Liver (tissue), 9 donors: ENCODE data around the gene ZBTB6. TPM values are rescaled to one million over a fixed set of nuclear protein-coding genes. Genes with fewer than 3 reads are reported as not detected.

Experiments used
- DNase-seq: peaks from one replicate; pipeline ENCODE4 v3.0.0-alpha.2; 2017; ENCODE audit warnings: low spot score
- H3K27ac ChIP-seq, 2 donors: one replicate each; pipeline ENCODE4 v1.7.0; 2013; ENCODE audit warnings: inconsistent platforms in 2 of 2, low read length in 2 of 2, control low read depth in 1 of 2, low read depth in 1 of 2, mild to moderate bottlenecking in 1 of 2
- H3K27me3 ChIP-seq, 4 donors: one replicate each; pipeline versions ENCODE4 v1.6.1 to v1.7.0; 2013; ENCODE audit warnings: low read length in 3 of 4, inconsistent platforms in 1 of 4, mild to moderate bottlenecking in 1 of 4, moderate library complexity in 1 of 4; ENCODE audit not compliant: control insufficient read depth in 4 of 4, insufficient read depth in 4 of 4
- H3K36me3 ChIP-seq, 4 donors: one replicate each; pipeline versions ENCODE4 v1.6.1 to v1.7.0; 2013; ENCODE audit warnings: low read length in 3 of 4, mild to moderate bottlenecking in 3 of 4, low read depth in 1 of 4, moderate library complexity in 1 of 4; ENCODE audit not compliant: control insufficient read depth in 4 of 4, insufficient read depth in 3 of 4
- H3K4me1 ChIP-seq, 4 donors: one replicate each; pipeline versions ENCODE4 v1.6.1 to v1.7.0; 2013; ENCODE audit warnings: low read length in 3 of 4, mild to moderate bottlenecking in 3 of 4, moderate library complexity in 1 of 4; ENCODE audit not compliant: control insufficient read depth in 4 of 4, insufficient read depth in 4 of 4
- H3K4me3 ChIP-seq, 3 donors: one replicate each; pipeline versions ENCODE4 v1.6.1 to v1.7.0; 2013; ENCODE audit warnings: low read length in 3 of 3, control low read depth in 1 of 3, low read depth in 1 of 3, mild to moderate bottlenecking in 1 of 3
- H3K9ac ChIP-seq, 2 donors: one replicate each; pipeline ENCODE4 v1.7.0; 2013; ENCODE audit warnings: low read length in 2 of 2, mild to moderate bottlenecking in 2 of 2, moderate library complexity in 2 of 2, control low read depth in 1 of 2, low read depth in 1 of 2
- H3K9me3 ChIP-seq, 4 donors: one replicate each; pipeline versions ENCODE4 v1.6.1 to v1.7.0; 2013; ENCODE audit warnings: low read length in 3 of 4; ENCODE audit not compliant: control insufficient read depth in 4 of 4
- ATF3 ChIP-seq: IDR thresholded peaks from 2 replicates; pipeline ENCODE4 v1.6.1; 2016; ENCODE audit warnings: antibody characterized with exemption
- GABPA ChIP-seq, 2 donors: IDR thresholded peaks in 1 of 2; conservative IDR thresholded peaks in 1 of 2; 2 replicates each; pipeline ENCODE4 v1.6.1; 2016; ENCODE audit warnings: antibody characterized with exemption in 2 of 2, mild to moderate bottlenecking in 1 of 2, moderate library complexity in 1 of 2
- HNF4A ChIP-seq, 2 donors: conservative IDR thresholded peaks; 2 replicates each; pipeline ENCODE4 v1.6.1; 2016; ENCODE audit warnings: antibody characterized with exemption in 2 of 2, mild to moderate bottlenecking in 2 of 2
- HNF4G ChIP-seq: IDR thresholded peaks from 2 replicates; pipeline ENCODE4 v1.6.1; 2016; ENCODE audit warnings: antibody characterized with exemption
- JUND ChIP-seq, 2 donors: IDR thresholded peaks; 2 replicates each; pipeline ENCODE4 v1.6.1; 2016; ENCODE audit warnings: antibody characterized with exemption in 2 of 2
- MAX ChIP-seq: IDR thresholded peaks from 2 replicates; pipeline ENCODE4 v1.6.1; 2016; ENCODE audit warnings: antibody characterized with exemption
- NR2F2 ChIP-seq: IDR thresholded peaks from 2 replicates; pipeline ENCODE4 v1.6.1; 2016; ENCODE audit warnings: antibody characterized with exemption
- RAD21 ChIP-seq, 2 donors: IDR thresholded peaks; 2 replicates each; pipeline ENCODE4 v1.6.1; 2016; ENCODE audit warnings: antibody characterized with exemption in 2 of 2, mild to moderate bottlenecking in 2 of 2
- REST ChIP-seq: IDR thresholded peaks from 2 replicates; pipeline ENCODE4 v1.6.1; 2016; ENCODE audit warnings: antibody characterized with exemption, mild to moderate bottlenecking
- RXRA ChIP-seq, 2 donors: IDR thresholded peaks; 2 replicates each; pipeline ENCODE4 v1.6.1; 2017 to 2018; ENCODE audit warnings: antibody characterized with exemption in 2 of 2, mild to moderate bottlenecking in 1 of 2
- SP1 ChIP-seq: IDR thresholded peaks from 2 replicates; pipeline ENCODE4 v1.6.1; 2018; ENCODE audit warnings: antibody characterized with exemption, mild to moderate bottlenecking
- TAF1 ChIP-seq: conservative IDR thresholded peaks from 2 replicates; pipeline ENCODE4 v1.6.1; 2016; ENCODE audit warnings: antibody characterized with exemption, mild to moderate bottlenecking
- YY1 ChIP-seq: IDR thresholded peaks from 2 replicates; pipeline ENCODE4 v1.6.1; 2016; ENCODE audit warnings: antibody characterized with exemption, mild to moderate bottlenecking
- ZBTB33 ChIP-seq: IDR thresholded peaks from 2 replicates; pipeline ENCODE4 v1.6.1; 2016; ENCODE audit warnings: antibody characterized with exemption
- WGBS: extraction: QIAGEN DNeasy Blood & Tissue Kit; methylation state at CpG from one replicate; pipeline ENCODE4 v1.1.7; 2013; 5-methylcytosine and 5-hydroxymethylcytosine counted together
- polyA plus RNA-seq, 2 donors: library from polyadenylated mRNA; stranded (reverse) in 1 of 2; unstranded in 1 of 2; fragments of 200-250 nt in 1 of 2; fragments of >200 nt in 1 of 2; fragmentation: Nextera tagmentation in 1 of 2; extraction: Ambion mirVana in 1 of 2; gene quantifications; one replicate each; pipeline versions ENCODE4 v1.2.1 to v1.2.3, GENCODE V29; 2013 to 2015
- total RNA-seq, 2 donors: library from RNA; depleted of rRNA; stranded (reverse); fragments of >200 nt; gene quantifications; one replicate each; pipeline ENCODE4 v1.2.3, GENCODE V29; 2014
- donor health status: healthy.
- donor health status: healthy.
- donor health status: healthy.
- donor health status: healthy.
- donor health status: healthy.

Gene ZBTB6
- total and polyA plus RNA-seq, 4 donors, result 0.92 to 7.1 (median 3.3) TPM

- TF ChIP-seq REST (no peak), GABPA (IDR thresholded peaks at IDR 0.05 in 1 of 2, conservative IDR thresholded peaks at IDR 0.05 in 1 of 2) (peak; percentile 59 to 95), MAX (peak; percentile 62)
Observed at GRCh38 chr9:122904823-122905710, 8.1 kb downstream of the ZBTB6 start, which contains the start of gene RC3H2 (continued).

- peak overlapping the region; percentile 88 to 90 for H3K9ac ChIP-seq
- H3K4me3 ChIP-seq, result peak overlapping the region; percentile 85 to 97 (median 93)
- no peak for DNase-seq
- no peaks in the 10 kb centered on the region for H3K9me3 ChIP-seq
- TF ChIP-seq TAF1 (peak; percentile 26), NR2F2 (no peak)
- peaks cover 4 to 21% (median 13%) of the 10 kb centered on the region in 4 donors for H3K4me1 ChIP-seq
- H3K27ac ChIP-seq, result peak overlapping the region; percentile 82 to 86
- WGBS, result under 1% methylated on average over 8 of the region's 8 CpGs
- H3K36me3 ChIP-seq, result no peaks in the 10 kb centered on the region
- no peaks in the 10 kb centered on the region for H3K27me3 ChIP-seq
Observed at GRCh38 chr9:122904466-122904822, 8.7 kb downstream of the ZBTB6 start.

GRCh38 chr9:122900791-122901190 lies 12.3 kb downstream of the ZBTB6 start:
- Histone ChIP-seq H3K27me3 (no peaks in the 10 kb centered on the region), H3K4me3 (no peak overlapping the region), H3K27ac (no peak overlapping the region), H3K9ac (no peak overlapping the region), H3K36me3 (peaks cover 0 to 6% (median 0%) of the 10 kb centered on the region in 4 donors), H3K4me1 (peaks cover 5 to 23% (median 13%) of the 10 kb centered on the region in 4 donors), H3K9me3 (no peaks in the 10 kb centered on the region)
- DNase-seq, result no peak
- no peak for TF ChIP-seq MAX
- peak; percentile 31 for TF ChIP-seq YY1
- WGBS, result 63% methylated on average over 2 of the region's 2 CpGs

GRCh38 chr9:122897969-122898368 lies 15.2 kb downstream of the ZBTB6 start:
- TF ChIP-seq SP1, result no peak
- TF ChIP-seq MAX, result no peak
- TF ChIP-seq RAD21 (IDR thresholded peaks at IDR 0.05), result no peak
- TF ChIP-seq ZBTB33, result no peak
- TF ChIP-seq RXRA (IDR thresholded peaks at IDR 0.05), result no peak
- no peak for TF ChIP-seq TAF1
- TF ChIP-seq NR2F2, result no peak
- TF ChIP-seq ATF3, result no peak
- no peak for TF ChIP-seq JUND (IDR thresholded peaks at IDR 0.05)
- TF ChIP-seq HNF4A (conservative IDR thresholded peaks at IDR 0.05), result no peak
- TF ChIP-seq HNF4G, result no peak
- Histone ChIP-seq H3K27ac (no peak overlapping the region), H3K4me1 (peaks cover 0 to 6% (median 2%) of the 10 kb centered on the region in 4 donors), H3K9me3 (no peaks in the 10 kb centered on the region), H3K4me3 (no peak overlapping the region), H3K36me3 (peaks cover 0 to 8% (median 3%) of the 10 kb centered on the region in 4 donors), H3K27me3 (no peaks in the 10 kb centered on the region), H3K9ac (no peak overlapping the region)
- 98% methylated on average over 1 of the region's 1 CpG for WGBS
- no peak for DNase-seq
